Endodermal cell (in vitro differentiated cells): ENCODE results near the gene OCEL1. TPM values are rescaled to one million over a fixed set of nuclear protein-coding genes. Genes with fewer than 3 reads are reported as not detected.

ENCODE experiments used
- DNase-seq: peaks from one replicate; pipeline ENCODE4 v3.0.0-alpha.2; 2017
- H3K27ac ChIP-seq: 2 replicates; pipeline ENCODE4 v1.5.1; 2013; ENCODE audit warnings: mild to moderate bottlenecking, low read depth, low read length, moderate library complexity
- H3K27me3 ChIP-seq: 2 replicates; pipeline ENCODE4 v1.6.1; 2013; ENCODE audit warnings: mild to moderate bottlenecking, low read length, moderate library complexity; ENCODE audit not compliant: insufficient read depth, control insufficient read depth, poor library complexity, severe bottlenecking
- H3K36me3 ChIP-seq: 2 replicates; pipeline ENCODE4 v1.7.0; 2013; ENCODE audit warnings: mild to moderate bottlenecking, low read length, moderate library complexity; ENCODE audit not compliant: control insufficient read depth, insufficient read depth
- H3K4me1 ChIP-seq: one replicate; pipeline ENCODE4 v1.7.0; 2013; ENCODE audit warnings: low read length; ENCODE audit not compliant: control insufficient read depth, insufficient read depth
- H3K4me3 ChIP-seq: 2 replicates; pipeline ENCODE4 v1.5.1; 2013; ENCODE audit warnings: mild to moderate bottlenecking, low read length, moderate library complexity
- H3K9ac ChIP-seq: 2 replicates; pipeline ENCODE4 v1.6.1; 2013; ENCODE audit warnings: mild to moderate bottlenecking, low read length, moderate library complexity; ENCODE audit not compliant: poor library complexity, severe bottlenecking; ENCODE audit errors: extremely low read depth
- H3K9me3 ChIP-seq: 2 replicates; pipeline ENCODE4 v1.6.1; 2013; ENCODE audit warnings: mild to moderate bottlenecking, low read length, moderate library complexity; ENCODE audit not compliant: control insufficient read depth
- H3K27ac Mint-ChIP-seq: 2 replicates; pipeline ENCODE4 v1.8.0; 2020; ENCODE audit warnings: mixed read lengths
- H3K27me3 Mint-ChIP-seq: 2 replicates; pipeline ENCODE4 v1.8.0; 2021; ENCODE audit warnings: mild to moderate bottlenecking, mixed read lengths; ENCODE audit not compliant: insufficient read depth
- H3K36me3 Mint-ChIP-seq: 2 replicates; pipeline ENCODE4 v1.8.0; 2020; ENCODE audit warnings: low read depth, mixed read lengths
- H3K4me1 Mint-ChIP-seq: 2 replicates; pipeline ENCODE4 v1.8.0; 2020; ENCODE audit warnings: mixed read lengths
- H3K4me3 Mint-ChIP-seq: 2 replicates; pipeline ENCODE4 v1.8.0; 2020; ENCODE audit warnings: mild to moderate bottlenecking, moderate library complexity, mixed read lengths
- H3K9me3 Mint-ChIP-seq: 2 replicates; pipeline ENCODE4 v1.8.0; 2020; ENCODE audit warnings: mild to moderate bottlenecking, mixed read lengths
- CTCF ChIP-seq: fragments of 200-600 bp; sonication (generic); conservative IDR thresholded peaks from 2 replicates; pipeline ENCODE4 v1.5.0; 2021; ENCODE audit warnings: antibody characterized with exemption, mild to moderate bottlenecking
- WGBS, 2 experiments: methylation state at CpG; one replicate each; pipeline versions ENCODE4 v1.1.5 to v1.1.7; 2013; ENCODE audit warnings: missing lambda C conversion rate in 2 of 2, mixed read lengths in 1 of 2; ENCODE audit not compliant: insufficient coverage in 1 of 2, insufficient read length in 1 of 2; 5-methylcytosine and 5-hydroxymethylcytosine counted together
- total RNA-seq, 2 donors: library from RNA; stranded (reverse); fragmentation: NEBNext Ultra II Directional in 1 of 2; extraction: Animal tissue kit (Norgen Biotek cat#: 25700) in 1 of 2; gene quantifications; 2 replicates in 1 of 2; 3 replicates in 1 of 2; pipeline ENCODE4 v1.2.1, GENCODE V29; 2021

Gene OCEL1
- total RNA-seq, 2 donors from 2014 or later, result 23.1 to 29.1 TPM

- no peaks in the 10 kb centered on the region for H3K9me3 Mint-ChIP-seq
- H3K4me3 Mint-ChIP-seq, result peak overlapping the region; percentile 71
These were observed 973 bp upstream of the OCEL1 start for GRCh38 chr19:17225053-17225452.

GRCh38 chr19:17227798-17228367, 1.9 kb downstream of the OCEL1 start:
- no peak overlapping the region for H3K27ac Mint-ChIP-seq
- H3K36me3 Mint-ChIP-seq, result peaks cover 22% of the 10 kb centered on the region
- Histone ChIP-seq H3K36me3 (peaks cover 23% of the 10 kb centered on the region), H3K9me3 (no peaks in the 10 kb centered on the region), H3K4me3 (no peak overlapping the region), H3K4me1 (no peaks in the 10 kb centered on the region), H3K27me3 (no peaks in the 10 kb centered on the region), H3K27ac (no peak overlapping the region), H3K9ac (no peak overlapping the region)
- TF ChIP-seq CTCF, result no peak
- no peaks in the 10 kb centered on the region for H3K4me1 Mint-ChIP-seq
- no peaks in the 10 kb centered on the region for H3K27me3 Mint-ChIP-seq
- no peak for DNase-seq
- H3K4me3 Mint-ChIP-seq, result peak overlapping the region; percentile 71
- H3K9me3 Mint-ChIP-seq, result no peaks in the 10 kb centered on the region
- 73 to 82% methylated on average over 13 of the region's 13 CpGs for WGBS, 2 experiments

More at GRCh38 chr19:17225053-17225452, 973 bp upstream of the OCEL1 start:
- H3K27ac Mint-ChIP-seq, result no peak overlapping the region
- Histone ChIP-seq H3K4me1 (no peaks in the 10 kb centered on the region), H3K9me3 (no peaks in the 10 kb centered on the region), H3K4me3 (no peak overlapping the region), H3K27ac (no peak overlapping the region), H3K36me3 (no peaks in the 10 kb centered on the region), H3K27me3 (no peaks in the 10 kb centered on the region), H3K9ac (no peak overlapping the region)
- no peak for TF ChIP-seq CTCF
- WGBS, 2 experiments, result 90 to 96% methylated on average over 8 to 9 of the region's 10 CpGs
- no peaks in the 10 kb centered on the region for H3K4me1 Mint-ChIP-seq
- H3K36me3 Mint-ChIP-seq, result peaks cover 4% of the 10 kb centered on the region
- DNase-seq, result no peak
- H3K27me3 Mint-ChIP-seq, result no peaks in the 10 kb centered on the region

- H3K27ac Mint-ChIP-seq, result no peak overlapping the region
- TF ChIP-seq CTCF, result no peak
- Histone ChIP-seq H3K9me3 (no peaks in the 10 kb centered on the region), H3K4me3 (no peak overlapping the region), H3K27me3 (no peaks in the 10 kb centered on the region), H3K4me1 (no peaks in the 10 kb centered on the region), H3K27ac (no peak overlapping the region), H3K9ac (no peak overlapping the region), H3K36me3 (peaks cover 42% of the 10 kb centered on the region)
- DNase-seq, result no peak
- 98 to 100% methylated on average over 3 of the region's 3 CpGs for WGBS, 2 experiments
- H3K27me3 Mint-ChIP-seq, result no peaks in the 10 kb centered on the region
- no peak overlapping the region for H3K4me3 Mint-ChIP-seq
- no peaks in the 10 kb centered on the region for H3K9me3 Mint-ChIP-seq
- no peaks in the 10 kb centered on the region for H3K4me1 Mint-ChIP-seq
- H3K36me3 Mint-ChIP-seq, result peaks cover 33% of the 10 kb centered on the region
These were observed 3.9 kb downstream of the OCEL1 start for GRCh38 chr19:17229890-17230289.
